D341Med (cell line): ENCODE measurements around the gene ACSM5.
"Not testable (repeated sequence)": the region's sequence is repeated elsewhere in the genome, so short reads cannot be mapped to it uniquely, and the experiment has no call there.

Experiments
- DNase-seq: peaks from one replicate; pipeline ENCODE4 v3.0.0; 2012; ENCODE audit warnings: low spot score

Gene ACSM5

GRCh38 chr16:20398603-20399002, 10.7 kb upstream of the ACSM5 start:
- DNase-seq, result no peak

GRCh38 chr16:20399185-20399584, 10.1 kb upstream of the ACSM5 start:
- no peak for DNase-seq

- DNase-seq, result no peak
Measured at GRCh38 chr16:20401066-20401465, 8.3 kb upstream of the ACSM5 start.

- no peak for DNase-seq
Measured at GRCh38 chr16:20401475-20402016, 7.8 kb upstream of the ACSM5 start.

- DNase-seq, result no peak
Measured at GRCh38 chr16:20402651-20403050, 6.7 kb upstream of the ACSM5 start.

GRCh38 chr16:20404637-20405036, 4.7 kb upstream of the ACSM5 start, which contains the start of gene PDILT:
Gene PDILT (minus strand): TSS chr16:20404737. CDS start chr16:20399300, 5,437 bp downstream.
- no peak for DNase-seq

GRCh38 chr16:20410121-20410723, 888 bp downstream of the ACSM5 start:
- DNase-seq, result no peak

GRCh38 chr16:20411055-20411454, 1.7 kb downstream of the ACSM5 start:
- DNase-seq, result no peak

GRCh38 chr16:20415541-20415940, 6.2 kb downstream of the ACSM5 start:
- DNase-seq, result no peak

GRCh38 chr16:20419093-20419492, 9.8 kb downstream of the ACSM5 start:
- DNase-seq, result not testable (repeated sequence)

GRCh38 chr16:20421748-20422147, 12.4 kb downstream of the ACSM5 start:
- DNase-seq, result not testable (repeated sequence)

GRCh38 chr16:20423772-20424128, 14.4 kb downstream of the ACSM5 start:
- DNase-seq, result not testable (repeated sequence)

GRCh38 chr16:20424129-20424866, 15.0 kb downstream of the ACSM5 start:
- no peak for DNase-seq

- DNase-seq, result not testable (repeated sequence)
Measured at GRCh38 chr16:20427401-20427797, 18.1 kb downstream of the ACSM5 start.

GRCh38 chr16:20429499-20429898, 20.2 kb downstream of the ACSM5 start:
- not testable (repeated sequence) for DNase-seq

GRCh38 chr16:20430480-20430879, 21.1 kb downstream of the ACSM5 start:
- DNase-seq, result not testable (repeated sequence)

GRCh38 chr16:20430948-20431347, 21.6 kb downstream of the ACSM5 start:
- DNase-seq, result no peak

- not testable (repeated sequence) for DNase-seq
Measured at GRCh38 chr16:20438950-20439349, 29.6 kb downstream of the ACSM5 start.

- DNase-seq, result not testable (repeated sequence)
Measured at GRCh38 chr16:20439820-20440231, 30.5 kb downstream of the ACSM5 start.

GRCh38 chr16:20440731-20441130, 31.4 kb downstream of the ACSM5 start:
- not testable (repeated sequence) for DNase-seq

- no peak for DNase-seq
Measured at GRCh38 chr16:20441191-20441590, 31.9 kb downstream of the ACSM5 start.

GRCh38 chr16:20441859-20442258, 32.5 kb downstream of the ACSM5 start:
- DNase-seq, result not testable (repeated sequence)

GRCh38 chr16:20446652-20447393, 37.5 kb downstream of the ACSM5 start:
- DNase-seq, result not testable (repeated sequence)
